Measurements from ENCODE around the gene HACD3. TPM values are rescaled to one million over a fixed set of nuclear protein-coding genes. Genes with fewer than 3 reads are reported as not detected.

Gene HACD3
- polyA plus RNA-seq, 1 of the 3 experiments (the other 2 are of a cell fraction) = 45.7 TPM

DNA sequence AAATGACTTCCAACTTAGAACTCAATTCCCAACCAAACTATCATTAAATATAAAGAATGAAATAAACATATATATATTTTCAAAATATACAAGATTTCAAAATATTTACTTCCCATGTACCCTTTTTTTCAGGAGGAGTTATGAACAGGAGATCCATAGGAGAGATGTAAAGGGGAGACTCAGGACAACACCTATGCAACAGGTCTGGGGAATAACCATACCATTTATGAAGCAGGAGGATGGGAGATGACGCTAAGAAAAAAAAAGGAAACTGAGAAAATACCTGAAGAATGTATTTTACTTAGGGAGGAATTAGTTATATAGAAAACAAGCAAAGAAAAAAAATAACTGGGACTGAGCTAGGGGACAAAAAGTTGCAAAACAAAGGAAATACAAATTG is 56.8 kb downstream of the HACD3 start (continued):
- TF ChIP-seq, protein P1, sequence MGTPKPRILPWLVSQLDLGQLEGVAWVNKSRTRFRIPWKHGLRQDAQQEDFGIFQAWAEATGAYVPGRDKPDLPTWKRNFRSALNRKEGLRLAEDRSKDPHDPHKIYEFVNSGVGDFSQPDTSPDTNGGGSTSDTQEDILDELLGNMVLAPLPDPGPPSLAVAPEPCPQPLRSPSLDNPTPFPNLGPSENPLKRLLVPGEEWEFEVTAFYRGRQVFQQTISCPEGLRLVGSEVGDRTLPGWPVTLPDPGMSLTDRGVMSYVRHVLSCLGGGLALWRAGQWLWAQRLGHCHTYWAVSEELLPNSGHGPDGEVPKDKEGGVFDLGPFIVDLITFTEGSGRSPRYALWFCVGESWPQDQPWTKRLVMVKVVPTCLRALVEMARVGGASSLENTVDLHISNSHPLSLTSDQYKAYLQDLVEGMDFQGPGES (IDR thresholded peaks at IDR 0.05; ENCODE audit: low read depth, low read length) = no peak
- TF ChIP-seq NRF1 (IDR thresholded peaks at IDR 0.05; ENCODE audit: low read depth, low read length) (no peak), MXI1 (IDR thresholded peaks at IDR 0.05; ENCODE audit: low read depth, low read length) (no peak), RXRA (IDR thresholded peaks at IDR 0.05; ENCODE audit: borderline replicate concordance, low read depth) (no peak), YY1 (IDR thresholded peaks at IDR 0.05; ENCODE audit: low read depth) (no peak), FOXJ3 (CRISPR knock-in tag; IDR thresholded peaks at IDR 0.05) (no peak), TAF1 (IDR thresholded peaks at IDR 0.05; ENCODE audit: borderline replicate concordance, low read depth, low read length) (no peak), TCF12 (IDR thresholded peaks at IDR 0.05) (no peak), NFIC (IDR thresholded peaks at IDR 0.05; ENCODE audit: borderline replicate concordance) (no peak)
- TF ChIP-seq, protein P2, sequence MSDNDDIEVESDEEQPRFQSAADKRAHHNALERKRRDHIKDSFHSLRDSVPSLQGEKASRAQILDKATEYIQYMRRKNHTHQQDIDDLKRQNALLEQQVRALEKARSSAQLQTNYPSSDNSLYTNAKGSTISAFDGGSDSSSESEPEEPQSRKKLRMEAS (IDR thresholded peaks at IDR 0.05; ENCODE audit: low read depth) = no peak
- TF ChIP-seq, protein P3, sequence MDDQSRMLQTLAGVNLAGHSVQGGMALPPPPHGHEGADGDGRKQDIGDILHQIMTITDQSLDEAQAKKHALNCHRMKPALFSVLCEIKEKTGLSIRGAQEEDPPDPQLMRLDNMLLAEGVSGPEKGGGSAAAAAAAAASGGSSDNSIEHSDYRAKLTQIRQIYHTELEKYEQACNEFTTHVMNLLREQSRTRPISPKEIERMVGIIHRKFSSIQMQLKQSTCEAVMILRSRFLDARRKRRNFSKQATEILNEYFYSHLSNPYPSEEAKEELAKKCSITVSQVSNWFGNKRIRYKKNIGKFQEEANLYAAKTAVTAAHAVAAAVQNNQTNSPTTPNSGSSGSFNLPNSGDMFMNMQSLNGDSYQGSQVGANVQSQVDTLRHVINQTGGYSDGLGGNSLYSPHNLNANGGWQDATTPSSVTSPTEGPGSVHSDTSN (IDR thresholded peaks at IDR 0.05) = no peak
- TF ChIP-seq, protein P4, sequence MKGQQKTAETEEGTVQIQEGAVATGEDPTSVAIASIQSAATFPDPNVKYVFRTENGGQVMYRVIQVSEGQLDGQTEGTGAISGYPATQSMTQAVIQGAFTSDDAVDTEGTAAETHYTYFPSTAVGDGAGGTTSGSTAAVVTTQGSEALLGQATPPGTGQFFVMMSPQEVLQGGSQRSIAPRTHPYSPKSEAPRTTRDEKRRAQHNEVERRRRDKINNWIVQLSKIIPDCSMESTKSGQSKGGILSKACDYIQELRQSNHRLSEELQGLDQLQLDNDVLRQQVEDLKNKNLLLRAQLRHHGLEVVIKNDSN (IDR thresholded peaks at IDR 0.05; ENCODE audit: borderline replicate concordance, low read depth) = no peak

DNA sequence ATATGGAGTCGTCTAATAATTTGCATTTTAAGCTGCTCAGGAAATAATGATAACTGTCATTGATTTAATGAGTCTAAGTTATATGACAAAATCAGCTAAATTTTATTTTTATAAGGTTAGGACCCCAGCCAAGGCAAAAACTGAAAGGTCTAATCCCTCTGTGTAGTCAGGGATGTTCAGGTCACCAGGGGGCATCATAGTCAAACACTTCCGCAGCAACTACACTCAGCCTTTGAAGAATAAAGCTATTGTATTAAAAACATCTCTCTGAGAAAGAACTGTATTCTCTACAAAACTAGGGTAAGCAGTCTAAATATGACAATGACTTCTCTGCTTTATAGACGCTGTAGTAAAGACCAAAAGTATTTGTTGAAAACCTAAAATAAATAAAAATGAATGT is 65.7 kb downstream of the HACD3 start:
- ChIA-PET POLR2A (interaction anchor here (1.1 kb wide), 1 partner anchor 15 kb away, joined by 4 read pairs; the partner anchor contains the start of gene INTS14), CTCF (interaction anchor here (0.6 to 3.2 kb wide), 24 partner anchors 9 to 306 kb away, joined by 3 to 19 read pairs (median 4); partner anchors contain the start of gene INTS14)
- H3K9me2 ChIP-seq = no peaks in the 10 kb centered on the region
- no peaks in the 10 kb centered on the region for H3F3A ChIP-seq (replicated peaks; ENCODE audit: insufficient read depth)
- H3K9ac ChIP-seq = no peak overlapping the region
- H3K79me2 ChIP-seq (ENCODE audit: insufficient read depth) = no peaks in the 10 kb centered on the region
- no peak overlapping the region for H2AFZ ChIP-seq (ENCODE audit: low read depth)
- no peaks in the 10 kb centered on the region for H3K9me3 ChIP-seq
- no peaks in the 10 kb centered on the region for H3K4me1 ChIP-seq (ENCODE audit: control insufficient read depth in 1 of 2, insufficient read depth in 2 of 2, low read depth in 1 of 2, low read length in 1 of 2)
- peak; percentile 59 for DNase-seq
- no peaks in the 10 kb centered on the region for H3K27me3 ChIP-seq (ENCODE audit: insufficient read depth)
- no peak for TF ChIP-seq GABPA (IDR thresholded peaks at IDR 0.05; ENCODE audit: low read depth)
- peak; percentile 67 for TF ChIP-seq RAD21 (IDR thresholded peaks at IDR 0.05; ENCODE audit: low read length)
- no peak for TF ChIP-seq FOSL2 (IDR thresholded peaks at IDR 0.05; ENCODE audit: borderline replicate concordance, low read depth)
- no peak for TF ChIP-seq FOXM1 (IDR thresholded peaks at IDR 0.05; ENCODE audit: low read depth)
- TF ChIP-seq, protein P3 (IDR thresholded peaks at IDR 0.05) = no peak
- peak; percentile 27; the same call in 1 of the 2 replicates for TF ChIP-seq SMC3 (IDR thresholded peaks at IDR 0.05; ENCODE audit: low read depth, low read length)
- TF ChIP-seq, protein P5, sequence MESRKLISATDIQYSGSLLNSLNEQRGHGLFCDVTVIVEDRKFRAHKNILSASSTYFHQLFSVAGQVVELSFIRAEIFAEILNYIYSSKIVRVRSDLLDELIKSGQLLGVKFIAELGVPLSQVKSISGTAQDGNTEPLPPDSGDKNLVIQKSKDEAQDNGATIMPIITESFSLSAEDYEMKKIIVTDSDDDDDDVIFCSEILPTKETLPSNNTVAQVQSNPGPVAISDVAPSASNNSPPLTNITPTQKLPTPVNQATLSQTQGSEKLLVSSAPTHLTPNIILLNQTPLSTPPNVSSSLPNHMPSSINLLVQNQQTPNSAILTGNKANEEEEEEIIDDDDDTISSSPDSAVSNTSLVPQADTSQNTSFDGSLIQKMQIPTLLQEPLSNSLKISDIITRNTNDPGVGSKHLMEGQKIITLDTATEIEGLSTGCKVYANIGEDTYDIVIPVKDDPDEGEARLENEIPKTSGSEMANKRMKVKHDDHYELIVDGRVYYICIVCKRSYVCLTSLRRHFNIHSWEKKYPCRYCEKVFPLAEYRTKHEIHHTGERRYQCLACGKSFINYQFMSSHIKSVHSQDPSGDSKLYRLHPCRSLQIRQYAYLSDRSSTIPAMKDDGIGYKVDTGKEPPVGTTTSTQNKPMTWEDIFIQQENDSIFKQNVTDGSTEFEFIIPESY (IDR thresholded peaks at IDR 0.05; ENCODE audit: borderline replicate concordance, low read depth) = no peak
- TF ChIP-seq, protein P6, sequence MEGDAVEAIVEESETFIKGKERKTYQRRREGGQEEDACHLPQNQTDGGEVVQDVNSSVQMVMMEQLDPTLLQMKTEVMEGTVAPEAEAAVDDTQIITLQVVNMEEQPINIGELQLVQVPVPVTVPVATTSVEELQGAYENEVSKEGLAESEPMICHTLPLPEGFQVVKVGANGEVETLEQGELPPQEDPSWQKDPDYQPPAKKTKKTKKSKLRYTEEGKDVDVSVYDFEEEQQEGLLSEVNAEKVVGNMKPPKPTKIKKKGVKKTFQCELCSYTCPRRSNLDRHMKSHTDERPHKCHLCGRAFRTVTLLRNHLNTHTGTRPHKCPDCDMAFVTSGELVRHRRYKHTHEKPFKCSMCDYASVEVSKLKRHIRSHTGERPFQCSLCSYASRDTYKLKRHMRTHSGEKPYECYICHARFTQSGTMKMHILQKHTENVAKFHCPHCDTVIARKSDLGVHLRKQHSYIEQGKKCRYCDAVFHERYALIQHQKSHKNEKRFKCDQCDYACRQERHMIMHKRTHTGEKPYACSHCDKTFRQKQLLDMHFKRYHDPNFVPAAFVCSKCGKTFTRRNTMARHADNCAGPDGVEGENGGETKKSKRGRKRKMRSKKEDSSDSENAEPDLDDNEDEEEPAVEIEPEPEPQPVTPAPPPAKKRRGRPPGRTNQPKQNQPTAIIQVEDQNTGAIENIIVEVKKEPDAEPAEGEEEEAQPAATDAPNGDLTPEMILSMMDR (IDR thresholded peaks at IDR 0.05) = peak; percentile 59
- H4K20me1 ChIP-seq (ENCODE audit: insufficient read depth) = no peaks in the 10 kb centered on the region
- H3K4me3 ChIP-seq (ENCODE audit: low read depth in 2 of 2, low read length in 1 of 2) = no peak overlapping the region
- H3K4me2 ChIP-seq = no peak overlapping the region
- H3K27ac ChIP-seq (ENCODE audit: low read depth in 2 of 2, low read length in 1 of 2) = no peak overlapping the region
- WGBS (ENCODE audit: low lambda C conversion rate) = 72% methylated on average over 3 of the region's 3 CpGs
- H3K36me3 ChIP-seq (replicated peaks in 1 of 2; ENCODE audit: control insufficient read depth in 1 of 2, insufficient read depth in 2 of 2, low read length in 1 of 2) = peaks cover 70 to 81% of the 10 kb centered on the region in 2 experiments

Measured in SK-N-SH (cell line).